HT1080 (cell line): Measurements from ENCODE around the gene MTPN. TPM values are rescaled to one million over a fixed set of nuclear protein-coding genes. Genes with fewer than 3 reads are reported as not detected.

Experiments used
- DNase-seq: peaks from one replicate; pipeline ENCODE4 v3.0.0-alpha.2; 2015; ENCODE audit warnings: low read depth
- total RNA-seq: library from RNA; depleted of rRNA; stranded (reverse); fragments of >200 nt; shearing (Covaris generic); gene quantifications from 2 replicates; pipeline ENCODE4 v1.2.3, GENCODE V29; 2014

Gene MTPN
- total RNA-seq, 1 experiment from 2014 or later: 131 TPM

DNA sequence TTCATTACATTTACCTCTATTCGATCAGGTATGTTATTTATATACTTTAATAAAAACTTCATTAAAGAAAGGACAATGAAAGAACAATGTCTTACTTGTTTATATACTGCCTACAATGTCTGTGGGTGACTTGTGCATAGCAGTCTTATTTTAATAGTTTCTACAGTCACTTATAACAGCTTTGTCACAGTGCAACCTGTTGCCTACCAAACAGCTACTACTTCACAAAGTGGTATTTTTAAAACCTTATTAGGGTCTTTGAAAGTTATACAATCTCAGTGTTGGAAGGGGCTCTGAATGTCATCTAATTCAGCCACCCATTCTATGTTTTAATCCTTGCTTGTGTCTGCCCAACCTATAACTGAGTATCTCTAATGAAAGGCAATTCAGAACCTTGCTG, 19.0 kb downstream of the MTPN start:
- no peak for DNase-seq

GRCh38 chr7:135957627-135958026, 19.5 kb downstream of the MTPN start:
- no peak for DNase-seq

DNA sequence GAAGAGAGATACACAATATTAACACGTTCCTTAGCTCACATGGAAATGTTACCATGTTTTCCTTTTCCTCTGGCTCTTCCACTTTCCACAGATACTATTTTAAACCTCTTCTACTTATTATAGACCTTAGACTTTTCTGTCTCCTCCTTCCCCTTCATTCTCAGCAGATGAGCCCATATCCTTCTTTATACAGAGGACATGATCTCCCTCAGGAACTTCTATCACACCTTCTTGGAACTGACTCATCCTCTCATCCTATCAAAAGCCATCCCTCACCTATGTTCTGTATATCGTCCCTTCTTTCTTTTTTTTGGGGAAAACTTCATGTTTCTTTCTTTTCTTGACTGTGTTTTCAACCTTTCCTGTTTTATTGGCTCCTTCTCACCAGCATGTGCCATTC, 20.8 kb downstream of the MTPN start:
- no peak for DNase-seq

GRCh38 chr7:135950972-135951371, 26.2 kb downstream of the MTPN start:
- DNase-seq: no peak

GRCh38 chr7:135950429-135950828, 26.7 kb downstream of the MTPN start:
- no peak for DNase-seq

GRCh38 chr7:135946289-135947055, 30.7 kb downstream of the MTPN start:
- no peak for DNase-seq

DNA sequence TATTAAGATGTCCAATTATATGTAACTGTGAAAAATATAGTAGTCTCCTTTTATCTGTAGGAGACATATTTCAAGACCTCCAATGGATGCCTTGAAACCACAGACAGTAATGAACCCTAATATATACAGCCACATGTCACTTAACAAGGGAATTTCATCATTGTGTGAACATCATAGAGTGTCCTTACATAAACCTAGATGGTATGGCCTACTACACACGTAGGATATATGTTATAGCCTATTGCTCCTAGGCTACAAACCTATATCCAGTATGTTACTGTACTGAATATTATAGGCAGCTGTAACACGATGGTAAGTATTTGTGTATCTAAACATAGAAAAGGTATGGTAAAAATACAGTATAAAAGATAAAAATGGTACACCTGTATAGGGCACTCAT, 32.4 kb downstream of the MTPN start:
- DNase-seq: no peak

- DNase-seq: no peak
Observed at GRCh38 chr7:135943134-135943879, 33.9 kb downstream of the MTPN start.

GRCh38 chr7:135942614-135943013, 34.5 kb downstream of the MTPN start:
- DNase-seq: no peak

DNA sequence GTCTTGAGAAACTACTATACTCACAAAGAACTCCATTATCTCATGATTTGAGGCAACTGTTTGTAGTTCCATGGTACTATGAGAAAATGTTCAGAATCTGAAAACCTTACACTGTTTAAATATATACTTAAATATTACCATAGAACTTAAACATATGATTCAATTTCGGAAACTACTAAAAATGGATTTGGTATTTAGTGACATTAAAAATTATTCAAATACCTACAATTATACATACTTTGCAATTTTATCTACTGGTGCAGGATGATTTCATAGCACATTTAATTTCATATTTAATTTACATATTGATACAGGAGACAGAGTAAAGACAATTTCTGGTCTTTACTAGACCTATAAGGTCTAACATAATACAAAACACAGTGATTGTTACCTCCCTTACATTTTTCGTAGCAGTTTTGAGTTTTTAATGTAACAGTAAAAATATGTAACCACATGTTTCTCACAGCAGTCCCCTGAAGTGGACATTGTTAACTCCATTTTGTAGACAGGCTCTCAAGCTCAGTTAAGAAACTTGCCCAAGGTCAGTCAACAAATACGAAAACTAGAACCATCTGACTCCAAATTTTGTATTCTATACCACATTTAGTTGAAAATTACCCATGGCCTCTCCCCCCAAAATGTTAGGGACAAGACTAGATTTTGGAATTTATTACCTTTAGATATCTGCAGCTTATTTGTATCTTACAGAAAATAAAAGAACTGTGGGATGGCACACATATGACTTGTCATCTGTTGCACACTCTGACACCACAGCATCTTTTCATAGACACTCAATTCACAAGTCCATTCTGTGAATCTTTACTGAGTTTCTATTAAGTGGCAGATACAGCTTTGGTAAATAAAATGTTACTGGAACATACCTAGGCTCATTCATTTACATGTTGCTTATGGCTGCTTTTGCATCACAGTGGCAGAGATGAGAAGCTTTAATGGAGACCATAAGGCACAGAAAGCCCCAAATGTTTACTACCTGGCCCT, 36.8 kb downstream of the MTPN start:
- no peak for DNase-seq

- no peak for DNase-seq
Observed at GRCh38 chr7:135939261-135939812, 37.8 kb downstream of the MTPN start.

- no peak for DNase-seq
Observed at GRCh38 chr7:135938563-135938962, 38.6 kb downstream of the MTPN start.

- no peak for DNase-seq
Observed at GRCh38 chr7:135938086-135938485, 39.1 kb downstream of the MTPN start.

- no peak for DNase-seq
Observed at GRCh38 chr7:135936497-135937217, 40.5 kb downstream of the MTPN start.

- no peak for DNase-seq
Observed at GRCh38 chr7:135934651-135935050, 42.5 kb downstream of the MTPN start.

DNA sequence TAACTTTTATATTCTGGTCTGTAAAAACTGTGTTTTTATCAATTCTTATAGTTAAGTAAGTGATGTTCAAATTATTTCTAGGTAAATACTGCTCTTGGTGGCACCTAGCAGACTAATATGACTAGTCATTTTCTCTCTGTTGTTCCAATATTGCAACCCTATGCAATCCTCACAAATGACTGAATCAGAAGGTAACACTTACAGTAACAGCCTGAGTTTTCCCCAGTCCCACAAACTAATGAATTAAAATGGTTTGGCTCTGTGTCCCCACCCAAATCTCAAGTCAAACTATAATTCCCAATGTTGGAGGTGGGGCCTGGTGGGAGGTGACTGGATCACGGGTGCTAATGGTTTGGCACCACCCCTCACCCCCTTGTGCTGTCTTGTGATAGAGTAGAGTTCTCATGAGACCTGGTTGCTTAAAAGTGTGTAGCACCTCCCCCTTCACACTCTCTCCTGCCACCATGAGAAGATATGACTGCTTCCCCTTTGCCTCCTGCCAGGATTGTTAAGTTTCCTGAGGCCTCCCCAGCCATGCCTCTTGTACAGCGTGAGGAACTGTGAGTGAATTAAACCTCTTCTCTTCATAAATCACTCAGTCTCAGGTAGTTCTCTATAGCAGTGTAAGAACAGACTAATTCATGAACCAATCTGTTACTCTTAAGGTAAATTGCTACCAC, 43.5 kb downstream of the MTPN start:
- DNase-seq: no peak

DNA sequence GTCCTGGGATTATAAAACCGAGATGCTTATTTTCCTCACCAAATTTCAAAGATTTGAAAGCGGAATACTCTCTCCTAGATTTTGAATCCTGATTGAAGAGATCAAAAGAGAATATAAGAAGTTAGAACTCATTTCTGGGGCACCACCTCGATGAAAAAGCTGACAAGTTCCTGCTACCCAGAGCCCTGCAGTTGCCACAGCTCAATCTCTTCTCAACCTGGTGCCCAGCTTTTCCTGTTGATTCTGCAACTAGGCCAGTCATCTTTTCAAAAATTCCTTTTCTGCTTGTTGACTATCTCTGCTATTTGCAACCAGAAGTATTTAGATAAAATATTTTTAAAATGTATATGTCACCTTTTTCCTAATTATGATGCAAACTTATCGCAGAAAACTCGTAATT, 45.0 kb downstream of the MTPN start:
- no peak for DNase-seq

DNA sequence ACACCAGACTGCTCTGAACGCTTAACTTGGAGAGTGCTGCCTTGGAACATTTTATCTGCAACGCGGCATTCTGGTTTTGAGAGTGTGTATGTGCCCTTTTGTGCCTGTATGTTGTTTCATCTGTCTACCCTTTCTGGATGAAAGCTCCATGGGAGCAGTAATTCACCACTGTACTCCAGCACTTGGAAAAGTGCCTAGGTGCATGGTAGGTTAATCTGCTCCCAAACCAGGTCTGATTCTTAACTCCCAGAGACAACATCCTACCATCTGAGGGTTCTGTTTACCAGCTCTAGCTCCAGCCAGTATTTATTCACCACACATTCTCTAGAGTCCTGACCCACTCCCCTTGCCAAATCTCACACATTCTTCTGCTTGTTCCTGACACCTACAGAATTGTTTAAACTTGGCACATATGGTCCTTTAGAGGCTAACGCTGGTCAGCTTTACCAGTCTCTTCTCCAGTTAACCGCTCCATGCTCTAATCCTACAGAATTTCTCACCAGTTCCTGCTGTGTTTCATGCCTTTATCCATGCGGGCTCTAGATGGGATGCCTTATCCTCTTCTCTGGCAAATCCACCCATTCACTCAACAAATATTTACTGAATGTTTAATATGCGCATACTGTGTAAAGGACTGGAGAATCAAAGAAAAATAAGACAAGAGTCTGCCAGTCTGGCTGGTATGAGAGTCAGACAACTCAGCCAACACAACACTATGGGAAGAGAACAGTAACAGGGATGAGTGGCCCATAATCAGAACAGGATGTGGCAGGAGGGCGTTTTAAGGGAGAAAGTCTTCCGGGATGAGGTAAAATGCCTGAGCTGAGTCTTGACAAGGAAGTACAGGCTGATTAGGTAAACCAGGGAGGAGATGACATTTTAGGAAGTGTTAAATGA, 46.3 kb downstream of the MTPN start:
- peak; percentile 64 for DNase-seq

- DNase-seq: no peak
Observed at GRCh38 chr7:135929722-135930141, 47.4 kb downstream of the MTPN start.
